ENCODE results near the gene RSRP1.

RSRP1 gene

GRCh38 chr1:25255706-25256577 lies 8.7 kb upstream of the RSRP1 start:
- Histone ChIP-seq H3K27ac (ENCODE audit: insufficient read depth in 1 of 2, low read depth in 1 of 2, low read length in 2 of 2, poor library complexity in 1 of 2, severe bottlenecking in 2 of 2) (no peak overlapping the region), H3K36me3 (ENCODE audit: control insufficient read depth in 4 of 4, insufficient read depth in 4 of 4, low read length in 3 of 4) (peaks cover 0 to 12% (median 3%) of the 10 kb centered on the region in 4 experiments), H3K4me3 (ENCODE audit: control insufficient read depth in 1 of 7, extremely low read depth in 1 of 7, insufficient read depth in 4 of 7, low read depth in 2 of 7, low read length in 6 of 7) (no peak overlapping the region), H3K4me1 (ENCODE audit: control extremely low read depth in 1 of 4, control insufficient read depth in 4 of 4, insufficient read depth in 4 of 4, low read length in 3 of 4) (peaks cover 0 to 6% (median 1%) of the 10 kb centered on the region in 4 experiments), H3K9me3 (ENCODE audit: control extremely low read depth in 1 of 5, control insufficient read depth in 4 of 5, insufficient read depth in 2 of 5, low read depth in 1 of 5, low read length in 4 of 5) (no peaks in the 10 kb centered on the region), H3K27me3 (replicated peaks in 2 of 5; ENCODE audit: control insufficient read depth in 4 of 5, insufficient read depth in 5 of 5, low read length in 4 of 5) (no peaks in the 10 kb centered on the region)
- ChIA-PET POLR2A (no interaction called here), CTCF (interaction anchor here (0.8 to 1.8 kb wide), 2 partner anchors 16 to 24 kb away, joined by 3 to 4 read pairs; partner anchors contain the start of gene SYF2)
- no peak for DNase-seq
- 96% methylated on average over 15 of the region's 18 CpGs for WGBS (ENCODE audit: insufficient coverage)

GRCh38 chr1:25253911-25254310 lies 6.7 kb upstream of the RSRP1 start:
- 91% methylated on average over 2 of the region's 2 CpGs for WGBS (ENCODE audit: insufficient coverage)
- ChIA-PET POLR2A (no interaction called here), CTCF (interaction anchor here (1.5 kb wide), 1 partner anchor 14 kb away, joined by 9 read pairs; no protein-coding TSS in a partner anchor)
- H3K9me3 ChIP-seq (ENCODE audit: control extremely low read depth in 1 of 5, control insufficient read depth in 4 of 5, insufficient read depth in 2 of 5, low read depth in 1 of 5, low read length in 4 of 5) = no peaks in the 10 kb centered on the region
- H3K4me3 ChIP-seq (ENCODE audit: control insufficient read depth in 1 of 7, extremely low read depth in 1 of 7, insufficient read depth in 4 of 7, low read depth in 2 of 7, low read length in 6 of 7) = no peak overlapping the region
- no peak for DNase-seq
- no peak overlapping the region for H3K27ac ChIP-seq (ENCODE audit: insufficient read depth in 1 of 2, low read depth in 1 of 2, low read length in 2 of 2, poor library complexity in 1 of 2, severe bottlenecking in 2 of 2)
- no peaks in the 10 kb centered on the region for H3K27me3 ChIP-seq (replicated peaks in 2 of 5; ENCODE audit: control insufficient read depth in 4 of 5, insufficient read depth in 5 of 5, low read length in 4 of 5)
- H3K4me1 ChIP-seq (ENCODE audit: control extremely low read depth in 1 of 4, control insufficient read depth in 4 of 4, insufficient read depth in 4 of 4, low read length in 3 of 4) = no peaks in the 10 kb centered on the region
- peaks cover 0 to 12% (median 3%) of the 10 kb centered on the region in 4 experiments for H3K36me3 ChIP-seq (ENCODE audit: control insufficient read depth in 4 of 4, insufficient read depth in 4 of 4, low read length in 3 of 4)

DNA sequence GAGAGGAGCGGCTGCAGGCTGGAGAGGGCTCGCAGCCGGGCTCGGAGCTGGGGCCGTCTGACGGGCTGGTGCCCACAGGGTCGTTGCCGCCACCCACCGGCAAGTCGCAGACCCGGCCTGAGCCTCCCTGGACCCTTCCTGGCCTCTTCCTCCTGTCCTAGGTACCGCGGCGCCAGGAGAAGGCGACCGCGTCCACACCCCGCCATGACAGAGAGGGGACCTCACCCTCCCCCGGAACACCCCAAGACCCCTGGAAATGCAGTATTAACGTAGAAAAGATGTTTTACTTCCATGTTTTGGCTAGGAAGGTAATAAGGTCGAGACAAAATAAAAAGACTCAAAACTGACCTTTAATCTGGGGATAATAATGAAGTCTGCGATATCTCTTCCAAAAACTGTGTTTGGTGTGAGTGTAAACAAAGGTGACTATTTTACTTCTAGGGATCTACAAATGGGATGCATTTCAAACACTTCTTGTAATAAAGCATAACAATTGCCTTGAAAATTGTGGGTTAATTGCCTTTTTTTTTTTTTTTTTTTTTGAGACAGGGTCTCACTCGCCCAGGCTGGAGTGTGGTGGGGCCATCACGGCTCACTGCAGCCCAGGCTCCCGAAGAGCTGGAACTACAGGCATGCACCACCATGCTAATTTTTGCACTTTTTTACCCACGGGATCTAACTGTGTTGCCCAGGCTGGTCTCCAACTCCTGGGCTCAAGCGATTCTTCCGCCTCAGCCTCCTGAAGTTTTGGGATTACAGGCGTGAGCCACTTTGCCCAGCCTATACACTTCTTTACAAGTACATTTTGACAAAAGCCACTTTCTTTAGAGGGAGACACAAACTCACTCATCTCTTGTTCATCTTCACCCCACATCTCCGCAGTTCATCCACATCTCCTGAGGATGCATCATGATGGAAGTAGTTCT lies 838 bp upstream of the RSRP1 start:
- no peak for DNase-seq
- Histone ChIP-seq H3K27ac (ENCODE audit: insufficient read depth in 1 of 2, low read depth in 1 of 2, low read length in 2 of 2, poor library complexity in 1 of 2, severe bottlenecking in 2 of 2) (peak overlapping the region; percentile 56 to 99), H3K9me3 (ENCODE audit: control extremely low read depth in 1 of 5, control insufficient read depth in 4 of 5, insufficient read depth in 2 of 5, low read depth in 1 of 5, low read length in 4 of 5) (no peaks in the 10 kb centered on the region), H3K4me3 (ENCODE audit: control insufficient read depth in 1 of 7, extremely low read depth in 1 of 7, insufficient read depth in 4 of 7, low read depth in 2 of 7, low read length in 6 of 7) (peak overlapping the region; percentile 88 to 100 (median 96)), H3K36me3 (ENCODE audit: control insufficient read depth in 4 of 4, insufficient read depth in 4 of 4, low read length in 3 of 4) (peaks cover 17 to 33% (median 23%) of the 10 kb centered on the region in 4 experiments), H3K4me1 (ENCODE audit: control extremely low read depth in 1 of 4, control insufficient read depth in 4 of 4, insufficient read depth in 4 of 4, low read length in 3 of 4) (peaks cover 14 to 27% (median 22%) of the 10 kb centered on the region in 4 experiments), H3K27me3 (replicated peaks in 2 of 5; ENCODE audit: control insufficient read depth in 4 of 5, insufficient read depth in 5 of 5, low read length in 4 of 5) (no peaks in the 10 kb centered on the region)
- POLR2A ChIA-PET = interaction anchor here (0.6 to 2.1 kb wide), 5 partner anchors 9 to 376 kb away, joined by 3 to 24 read pairs (median 4); partner anchors contain the start of gene SYF2
- 47% methylated on average over 13 of the region's 30 CpGs for WGBS (ENCODE audit: insufficient coverage)
- CTCF ChIA-PET = interaction anchor here (0.6 to 1.5 kb wide), 5 partner anchors 8 to 18 kb away, joined by 3 to 5 read pairs (median 3); partner anchors contain the start of gene SYF2

- Histone ChIP-seq H3K9me3 (ENCODE audit: control extremely low read depth in 1 of 5, control insufficient read depth in 4 of 5, insufficient read depth in 2 of 5, low read depth in 1 of 5, low read length in 4 of 5) (no peaks in the 10 kb centered on the region), H3K4me1 (ENCODE audit: control extremely low read depth in 1 of 4, control insufficient read depth in 4 of 4, insufficient read depth in 4 of 4, low read length in 3 of 4) (peaks cover 14 to 27% (median 22%) of the 10 kb centered on the region in 4 experiments), H3K27me3 (replicated peaks in 2 of 5; ENCODE audit: control insufficient read depth in 4 of 5, insufficient read depth in 5 of 5, low read length in 4 of 5) (no peaks in the 10 kb centered on the region), H3K27ac (ENCODE audit: insufficient read depth in 1 of 2, low read depth in 1 of 2, low read length in 2 of 2, poor library complexity in 1 of 2, severe bottlenecking in 2 of 2) (peak overlapping the region; percentile 95 to 99), H3K36me3 (ENCODE audit: control insufficient read depth in 4 of 4, insufficient read depth in 4 of 4, low read length in 3 of 4) (peaks cover 21 to 42% (median 30%) of the 10 kb centered on the region in 4 experiments), H3K4me3 (ENCODE audit: control insufficient read depth in 1 of 7, extremely low read depth in 1 of 7, insufficient read depth in 4 of 7, low read depth in 2 of 7, low read length in 6 of 7) (peak overlapping the region; percentile 88 to 100 (median 96))
- WGBS (ENCODE audit: insufficient coverage) = under 1% methylated on average over 53 of the region's 53 CpGs
- ChIA-PET POLR2A (interaction anchor here (0.7 to 2.1 kb wide), 4 partner anchors 7 to 375 kb away, joined by 3 to 24 read pairs (median 4); partner anchors contain the start of gene SYF2), CTCF (interaction anchor here (1.5 kb wide), 2 partner anchors 12 to 15 kb away, joined by 3 to 5 read pairs; partner anchors contain the start of gene SYF2)
- peak in 2 of 3 donors; percentile 10 to 28 for DNase-seq
These were observed 642 bp downstream of the RSRP1 start for GRCh38 chr1:25246600-25247023.

DNA sequence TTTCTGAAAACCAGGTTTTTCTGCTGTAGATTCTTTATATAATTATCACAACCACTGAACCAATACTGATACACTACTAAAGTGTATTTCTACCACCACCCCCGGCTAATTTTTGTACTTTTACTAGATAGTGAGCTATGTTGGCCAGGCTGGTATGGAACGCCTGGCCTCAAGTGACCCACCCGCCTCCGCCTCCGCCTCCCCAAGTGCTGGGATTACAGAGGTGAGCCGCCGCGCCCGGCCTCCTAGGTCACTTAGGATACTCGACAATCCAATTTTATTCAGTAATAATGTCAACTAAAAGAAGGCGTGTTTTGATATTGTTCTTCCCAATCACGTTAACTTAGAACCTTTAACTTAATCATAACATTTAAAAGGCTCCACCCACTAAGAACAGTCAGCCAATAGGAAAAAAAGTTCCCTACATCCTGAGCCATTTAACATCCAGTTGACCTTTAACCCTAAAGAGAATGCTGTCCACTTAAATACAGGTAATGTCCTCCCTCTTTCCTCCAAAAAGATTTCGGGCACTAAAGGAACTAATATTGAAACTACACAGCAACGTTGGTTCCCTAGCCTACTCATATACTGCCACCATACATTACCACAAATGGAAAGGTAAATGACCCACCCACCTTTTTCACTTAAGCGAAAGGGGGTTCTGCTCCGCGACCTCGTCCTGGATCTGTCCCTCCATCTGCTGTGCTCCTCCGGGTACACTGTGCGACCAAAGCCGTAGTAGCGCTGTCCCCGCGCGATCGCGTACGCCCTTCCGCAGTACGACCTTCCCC lies 1.2 kb downstream of the RSRP1 start:
- peaks cover 21 to 42% (median 30%) of the 10 kb centered on the region in 4 experiments for H3K36me3 ChIP-seq (ENCODE audit: control insufficient read depth in 4 of 4, insufficient read depth in 4 of 4, low read length in 3 of 4)
- H3K4me1 ChIP-seq (ENCODE audit: control extremely low read depth in 1 of 4, control insufficient read depth in 4 of 4, insufficient read depth in 4 of 4, low read length in 3 of 4) = peaks cover 14 to 27% (median 23%) of the 10 kb centered on the region in 4 experiments
- no peaks in the 10 kb centered on the region for H3K9me3 ChIP-seq (ENCODE audit: control extremely low read depth in 1 of 5, control insufficient read depth in 4 of 5, insufficient read depth in 2 of 5, low read depth in 1 of 5, low read length in 4 of 5)
- ChIA-PET CTCF (interaction anchor here (1.0 to 1.5 kb wide), 2 partner anchors 11 to 12 kb away, joined by 3 read pairs; no protein-coding TSS in a partner anchor), POLR2A (interaction anchor here (0.7 to 2.1 kb wide), 3 partner anchors 14 to 374 kb away, joined by 3 to 24 read pairs (median 3); partner anchors contain the start of gene SYF2)
- peak in 1 of 3 donors; percentile 9 for DNase-seq
- H3K4me3 ChIP-seq (ENCODE audit: control insufficient read depth in 1 of 7, extremely low read depth in 1 of 7, insufficient read depth in 4 of 7, low read depth in 2 of 7, low read length in 6 of 7) = peak overlapping the region; percentile 88 to 100 (median 96)
- WGBS (ENCODE audit: insufficient coverage) = 21% methylated on average over 24 of the region's 30 CpGs
- no peaks in the 10 kb centered on the region for H3K27me3 ChIP-seq (replicated peaks in 2 of 5; ENCODE audit: control insufficient read depth in 4 of 5, insufficient read depth in 5 of 5, low read length in 4 of 5)
- peak overlapping the region; percentile 95 to 99 for H3K27ac ChIP-seq (ENCODE audit: insufficient read depth in 1 of 2, low read depth in 1 of 2, low read length in 2 of 2, poor library complexity in 1 of 2, severe bottlenecking in 2 of 2)

GRCh38 chr1:25245393-25245792 lies 1.9 kb downstream of the RSRP1 start:
- CTCF ChIA-PET = interaction anchor here (1.0 kb wide), 1 partner anchor 12 kb away, joined by 3 read pairs; no protein-coding TSS in a partner anchor
- WGBS (ENCODE audit: insufficient coverage) = 100% methylated on average over 3 of the region's 5 CpGs
- Histone ChIP-seq H3K36me3 (ENCODE audit: control insufficient read depth in 4 of 4, insufficient read depth in 4 of 4, low read length in 3 of 4) (peaks cover 21 to 42% (median 30%) of the 10 kb centered on the region in 4 experiments), H3K27me3 (replicated peaks in 2 of 5; ENCODE audit: control insufficient read depth in 4 of 5, insufficient read depth in 5 of 5, low read length in 4 of 5) (no peaks in the 10 kb centered on the region), H3K27ac (ENCODE audit: insufficient read depth in 1 of 2, low read depth in 1 of 2, low read length in 2 of 2, poor library complexity in 1 of 2, severe bottlenecking in 2 of 2) (peak overlapping the region in 1 of 2 experiments; percentile 99), H3K4me1 (ENCODE audit: control extremely low read depth in 1 of 4, control insufficient read depth in 4 of 4, insufficient read depth in 4 of 4, low read length in 3 of 4) (peaks cover 14 to 34% (median 29%) of the 10 kb centered on the region in 4 experiments), H3K4me3 (ENCODE audit: control insufficient read depth in 1 of 7, extremely low read depth in 1 of 7, insufficient read depth in 4 of 7, low read depth in 2 of 7, low read length in 6 of 7) (peak overlapping the region in 6 of 7 experiments; percentile 22 to 100 (median 94)), H3K9me3 (ENCODE audit: control extremely low read depth in 1 of 5, control insufficient read depth in 4 of 5, insufficient read depth in 2 of 5, low read depth in 1 of 5, low read length in 4 of 5) (no peaks in the 10 kb centered on the region)
- no peak for DNase-seq
- POLR2A ChIA-PET = no interaction called here
